ENCODE data around the gene CAMP. TPM values are rescaled to one million over a fixed set of nuclear protein-coding genes. Genes with fewer than 3 reads are reported as not detected.

The CAMP gene
- polyA plus RNA-seq, 1 of the 3 experiments (the other 2 are of a cell fraction) = not detected

DNA sequence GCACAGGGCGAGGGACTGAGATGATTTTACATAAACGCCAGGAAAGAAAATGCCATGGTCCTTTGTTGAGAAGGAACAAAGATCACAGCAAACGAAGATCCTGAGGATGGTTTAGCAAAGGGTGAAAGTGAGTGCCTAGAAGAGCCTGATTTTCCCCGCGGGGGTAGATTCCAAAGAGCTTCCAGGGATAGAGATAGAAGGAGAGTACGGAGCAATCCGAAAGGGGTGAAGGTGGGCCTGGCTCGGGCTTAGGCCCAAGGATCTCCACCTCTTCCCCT, 36.1 kb upstream of the CAMP start:
- WGBS (ENCODE audit: low lambda C conversion rate) = 2% methylated on average over 6 of the region's 8 CpGs
- peak overlapping the region; percentile 75 to 91 for H3K4me3 ChIP-seq (ENCODE audit: low read depth in 2 of 2, low read length in 1 of 2)
- H3K36me3 ChIP-seq (replicated peaks in 1 of 2; ENCODE audit: control insufficient read depth in 1 of 2, insufficient read depth in 2 of 2, low read length in 1 of 2) = peaks cover 24 to 34% of the 10 kb centered on the region in 2 experiments
- H3K27me3 ChIP-seq (ENCODE audit: insufficient read depth) = no peaks in the 10 kb centered on the region
- peak overlapping the region; percentile 81 for H2AFZ ChIP-seq (ENCODE audit: low read depth)
- DNase-seq = no peak
- peak overlapping the region; percentile 48 to 63 for H3K27ac ChIP-seq (ENCODE audit: low read depth in 2 of 2, low read length in 1 of 2)
- no peak for TF ChIP-seq NFIC (IDR thresholded peaks at IDR 0.05; ENCODE audit: borderline replicate concordance)
- no peak for TF ChIP-seq TAF1 (IDR thresholded peaks at IDR 0.05; ENCODE audit: borderline replicate concordance, low read depth, low read length)
- ChIA-PET POLR2A (interaction anchor here (1.5 kb wide), 1 partner anchor 252 kb away, joined by 4 read pairs; the partner anchor contains the start of genes CCDC51 and TMA7), CTCF (interaction anchor here (0.6 to 3.1 kb wide), 6 partner anchors 12 to 349 kb away, joined by 3 to 18 read pairs (median 4); no protein-coding TSS in a partner anchor)
- no peaks in the 10 kb centered on the region for H4K20me1 ChIP-seq (ENCODE audit: insufficient read depth)
- no peaks in the 10 kb centered on the region for H3K9me3 ChIP-seq
- H3K79me2 ChIP-seq (ENCODE audit: insufficient read depth) = peaks cover 27% of the 10 kb centered on the region
- H3K9ac ChIP-seq = peak overlapping the region; percentile 86
- H3K9me2 ChIP-seq = no peaks in the 10 kb centered on the region
- H3F3A ChIP-seq (replicated peaks; ENCODE audit: insufficient read depth) = no peaks in the 10 kb centered on the region
- H3K4me2 ChIP-seq = peak overlapping the region; percentile 95
- H3K4me1 ChIP-seq (ENCODE audit: control insufficient read depth in 1 of 2, insufficient read depth in 2 of 2, low read depth in 1 of 2, low read length in 1 of 2) = peaks cover 0 to 12% of the 10 kb centered on the region in 2 experiments; a peak in 1 of 4 replicates

DNA sequence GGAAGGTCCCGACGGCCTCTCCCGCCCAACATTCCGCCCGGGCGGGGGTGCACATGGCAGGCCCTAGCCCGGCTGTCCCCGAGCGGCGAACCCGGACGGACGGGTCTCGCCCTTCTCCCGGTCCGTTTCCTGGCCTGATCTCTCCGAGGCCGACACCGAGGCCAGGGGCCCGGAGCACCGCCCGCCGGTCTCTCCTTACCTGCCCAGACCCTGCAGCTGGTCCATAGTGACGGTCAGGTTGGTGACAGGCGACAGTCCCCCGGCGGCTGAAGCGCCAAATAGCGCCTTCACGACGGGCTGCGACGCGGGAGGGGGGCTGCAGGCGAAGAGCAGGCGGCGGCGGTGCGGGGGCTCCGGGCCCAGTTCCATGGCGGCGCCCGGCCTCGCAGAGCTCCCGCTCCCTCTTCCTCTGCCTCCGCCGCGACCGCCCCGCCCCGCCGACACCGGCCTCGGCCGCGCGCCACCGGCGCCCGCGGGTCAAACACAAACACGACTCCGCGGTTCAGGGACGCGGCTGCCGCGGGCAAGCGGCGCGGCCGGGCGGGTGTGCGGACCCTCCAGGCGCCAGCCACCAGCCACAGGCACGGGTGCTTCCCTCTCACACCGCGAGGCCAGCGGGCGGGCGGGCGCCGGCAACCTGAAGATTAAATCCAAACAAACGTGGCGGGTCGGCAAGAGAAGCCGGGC, 35.6 kb upstream of the CAMP start:
- POLR2A ChIA-PET = interaction anchor here (0.6 to 1.5 kb wide), 5 partner anchors 53 to 439 kb away, joined by 3 to 4 read pairs (median 4); partner anchors contain the start of genes ATRIP, CCDC51, TMA7 and ZNF589
- DNase-seq = peak; percentile 74
- Histone ChIP-seq H3K9me2 (no peaks in the 10 kb centered on the region), H3F3A (replicated peaks; ENCODE audit: insufficient read depth) (no peaks in the 10 kb centered on the region), H3K4me2 (peak overlapping the region; percentile 95), H3K4me3 (ENCODE audit: low read depth in 2 of 2, low read length in 1 of 2) (peak overlapping the region; percentile 75 to 91), H3K4me1 (ENCODE audit: control insufficient read depth in 1 of 2, insufficient read depth in 2 of 2, low read depth in 1 of 2, low read length in 1 of 2) (peaks cover 0 to 12% of the 10 kb centered on the region in 2 experiments; a peak in 1 of 4 replicates), H2AFZ (ENCODE audit: low read depth) (peak overlapping the region; percentile 81), H3K27me3 (ENCODE audit: insufficient read depth) (no peaks in the 10 kb centered on the region), H3K36me3 (replicated peaks in 1 of 2; ENCODE audit: control insufficient read depth in 1 of 2, insufficient read depth in 2 of 2, low read length in 1 of 2) (peaks cover 19 to 30% of the 10 kb centered on the region in 2 experiments), H3K79me2 (ENCODE audit: insufficient read depth) (peaks cover 24% of the 10 kb centered on the region), H3K27ac (ENCODE audit: low read depth in 2 of 2, low read length in 1 of 2) (peak overlapping the region; percentile 63 to 64), H4K20me1 (ENCODE audit: insufficient read depth) (no peaks in the 10 kb centered on the region), H3K9ac (peak overlapping the region; percentile 86), H3K9me3 (no peaks in the 10 kb centered on the region)
- WGBS (ENCODE audit: low lambda C conversion rate) = 0% methylated on average over 9 of the region's 87 CpGs
- TF ChIP-seq, protein P1, sequence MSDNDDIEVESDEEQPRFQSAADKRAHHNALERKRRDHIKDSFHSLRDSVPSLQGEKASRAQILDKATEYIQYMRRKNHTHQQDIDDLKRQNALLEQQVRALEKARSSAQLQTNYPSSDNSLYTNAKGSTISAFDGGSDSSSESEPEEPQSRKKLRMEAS (IDR thresholded peaks at IDR 0.05; ENCODE audit: low read depth) = peak; percentile 31; the same call in 1 of the 2 replicates
- TF ChIP-seq YY1 (IDR thresholded peaks at IDR 0.05; ENCODE audit: low read depth) = peak; percentile 13; the same call in 1 of the 2 replicates
- TF ChIP-seq, protein P2, sequence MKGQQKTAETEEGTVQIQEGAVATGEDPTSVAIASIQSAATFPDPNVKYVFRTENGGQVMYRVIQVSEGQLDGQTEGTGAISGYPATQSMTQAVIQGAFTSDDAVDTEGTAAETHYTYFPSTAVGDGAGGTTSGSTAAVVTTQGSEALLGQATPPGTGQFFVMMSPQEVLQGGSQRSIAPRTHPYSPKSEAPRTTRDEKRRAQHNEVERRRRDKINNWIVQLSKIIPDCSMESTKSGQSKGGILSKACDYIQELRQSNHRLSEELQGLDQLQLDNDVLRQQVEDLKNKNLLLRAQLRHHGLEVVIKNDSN (IDR thresholded peaks at IDR 0.05; ENCODE audit: borderline replicate concordance, low read depth) = no peak
- CTCF ChIA-PET = interaction anchor here (0.6 to 3.1 kb wide), 6 partner anchors 11 to 350 kb away, joined by 3 to 18 read pairs (median 4); no protein-coding TSS in a partner anchor

All from SK-N-SH (cell line).